ENCODE data around the gene NREP.

DNA sequence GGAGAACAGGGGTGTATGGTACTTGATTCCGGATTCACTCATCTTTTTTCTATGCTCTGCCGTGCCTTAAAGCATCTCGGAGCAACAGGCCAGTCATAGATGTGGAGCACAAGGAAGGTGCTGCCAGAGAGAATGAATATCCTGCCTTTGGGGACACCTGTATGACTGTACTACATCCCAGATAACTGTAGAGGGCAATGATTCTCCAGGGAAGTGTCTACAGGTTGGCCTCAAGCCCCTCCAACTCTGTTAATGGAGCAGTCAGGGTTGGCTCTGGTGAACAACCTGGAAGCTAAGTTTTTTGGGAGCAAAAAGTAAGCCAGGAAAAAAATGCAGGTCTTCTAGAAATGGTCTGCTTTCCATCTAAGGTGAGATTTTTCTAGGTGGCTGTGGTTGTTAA is 71.0 kb downstream of the NREP start:
- TF ChIP-seq, protein P1, sequence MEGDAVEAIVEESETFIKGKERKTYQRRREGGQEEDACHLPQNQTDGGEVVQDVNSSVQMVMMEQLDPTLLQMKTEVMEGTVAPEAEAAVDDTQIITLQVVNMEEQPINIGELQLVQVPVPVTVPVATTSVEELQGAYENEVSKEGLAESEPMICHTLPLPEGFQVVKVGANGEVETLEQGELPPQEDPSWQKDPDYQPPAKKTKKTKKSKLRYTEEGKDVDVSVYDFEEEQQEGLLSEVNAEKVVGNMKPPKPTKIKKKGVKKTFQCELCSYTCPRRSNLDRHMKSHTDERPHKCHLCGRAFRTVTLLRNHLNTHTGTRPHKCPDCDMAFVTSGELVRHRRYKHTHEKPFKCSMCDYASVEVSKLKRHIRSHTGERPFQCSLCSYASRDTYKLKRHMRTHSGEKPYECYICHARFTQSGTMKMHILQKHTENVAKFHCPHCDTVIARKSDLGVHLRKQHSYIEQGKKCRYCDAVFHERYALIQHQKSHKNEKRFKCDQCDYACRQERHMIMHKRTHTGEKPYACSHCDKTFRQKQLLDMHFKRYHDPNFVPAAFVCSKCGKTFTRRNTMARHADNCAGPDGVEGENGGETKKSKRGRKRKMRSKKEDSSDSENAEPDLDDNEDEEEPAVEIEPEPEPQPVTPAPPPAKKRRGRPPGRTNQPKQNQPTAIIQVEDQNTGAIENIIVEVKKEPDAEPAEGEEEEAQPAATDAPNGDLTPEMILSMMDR (IDR thresholded peaks at IDR 0.05) = peak in 1 of 6 experiments; percentile 24
- TF ChIP-seq POLR2A (IDR thresholded peaks at IDR 0.05) = no peak
